Panc1 (cell line): ENCODE results near the gene PLD3.

Source experiments
- CTCF ChIP-seq: fragments of 450-650 bp; IDR thresholded peaks from 2 replicates; pipeline ENCODE4 v1.5.1; 2017; ENCODE audit warnings: mild to moderate bottlenecking
- POLR2AphosphoS5 ChIP-seq: IDR thresholded peaks from 2 replicates; pipeline ENCODE4 v1.6.1; 2012; ENCODE audit warnings: mild to moderate bottlenecking, low read depth, low read length, moderate library complexity
- REST ChIP-seq, 2 experiments: IDR thresholded peaks; 2 replicates each; pipeline ENCODE4 v1.6.1; 2011 to 2012; ENCODE audit warnings: low read depth in 2 of 2, control low read depth in 1 of 2, low read length in 1 of 2, mild to moderate bottlenecking in 1 of 2, moderate library complexity in 1 of 2; ENCODE audit not compliant: insufficient read depth in 1 of 2
- SIN3A ChIP-seq: IDR thresholded peaks from 2 replicates; pipeline ENCODE4 v1.6.1; 2012; ENCODE audit warnings: low read depth, mild to moderate bottlenecking, low read length, moderate library complexity, borderline replicate concordance; ENCODE audit not compliant: insufficient read depth
- TCF7L2 ChIP-seq: IDR thresholded peaks from 2 replicates; pipeline ENCODE4 v1.6.1; 2011; ENCODE audit warnings: mild to moderate bottlenecking, low read depth, low read length, inconsistent platforms

GRCh38 chr19:40425450-40426287 is 77.2 kb downstream of the PLD3 start, which contains the start of gene SERTAD1:
- TF ChIP-seq POLR2AphosphoS5 (peak; percentile 99), CTCF (peak; percentile 92), REST (IDR thresholded peaks at IDR 0.05; ENCODE audit: insufficient read depth in 1 of 2, low read depth in 2 of 2, low read length in 1 of 2) (no peak), TCF7L2 (no peak), SIN3A (0 out of 2 replicates have a peak, but pooled peaks have one; percentile 47)
